ENCODE results near the gene ATP2C2. TPM values are rescaled to one million over a fixed set of nuclear protein-coding genes. Genes with fewer than 3 reads are reported as not detected.
A peak's percentile ranks its signal among the peaks of the same experiment; 100 is the strongest.

ATP2C2 gene
- total and polyA plus RNA-seq, 2 of the 8 experiments (the other 6 are each of a cell fraction or from before 2014, with no cell fraction given): 1.2 to 2.8 TPM

DNA sequence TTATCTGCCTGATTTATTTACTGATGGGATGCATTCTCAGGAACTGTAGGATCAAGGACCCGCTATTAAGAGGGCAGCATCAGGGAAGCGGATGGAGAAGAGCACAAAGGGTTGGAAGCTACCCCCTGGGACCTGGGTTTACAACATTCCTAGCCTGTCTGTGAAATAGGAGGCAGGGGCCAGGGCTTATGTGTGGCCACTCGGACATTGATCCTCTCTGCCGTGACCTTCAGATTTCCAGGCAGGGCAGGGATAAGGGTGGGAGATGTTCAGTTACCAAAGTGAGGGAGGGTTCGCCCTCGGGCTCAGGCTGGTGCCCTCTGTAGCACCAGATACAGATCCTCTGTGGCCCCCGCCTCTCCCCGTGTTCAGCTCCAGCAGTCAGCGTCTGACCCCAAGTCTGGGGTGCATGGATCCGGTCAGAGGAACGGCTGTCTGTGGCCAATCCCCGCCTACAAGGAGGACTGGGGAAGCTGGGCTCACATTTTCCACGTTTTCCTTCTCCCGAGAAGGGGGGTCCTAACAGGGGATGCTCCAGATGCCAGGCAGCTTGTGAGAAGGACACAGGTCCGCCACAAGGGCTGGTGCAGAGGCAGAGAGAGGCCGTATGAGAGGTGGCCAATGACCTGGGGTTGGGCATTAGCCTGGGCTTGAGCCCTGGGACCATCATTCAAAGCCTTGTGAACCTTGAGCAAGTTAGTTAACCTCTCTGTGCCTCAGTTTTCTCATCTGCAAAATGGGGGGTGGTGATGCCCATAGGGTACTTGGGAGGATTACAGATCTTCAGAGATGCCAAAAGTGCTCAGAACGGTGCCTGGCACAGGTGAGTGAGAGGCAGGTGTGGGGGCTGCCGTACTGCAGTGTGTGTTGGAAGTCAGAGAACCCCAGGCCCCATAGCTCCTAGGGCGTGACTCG, 48.3 kb downstream of the ATP2C2 start:
- no peaks in the 10 kb centered on the region for H3K9me3 ChIP-seq (ENCODE audit: insufficient read depth in 2 of 2, low read depth in 1 of 2, low read length in 1 of 2)
- H2BK15ac ChIP-seq (ENCODE audit: low read length): no peak overlapping the region
- no peak overlapping the region for H2BK5ac ChIP-seq (ENCODE audit: low read depth, low read length)
- no peak overlapping the region for H4K8ac ChIP-seq (ENCODE audit: extremely low read depth, insufficient read depth, low read length)
- no peak overlapping the region for H3K4ac ChIP-seq (replicated peaks; ENCODE audit: insufficient read length, low read depth, low read length)
- 87% methylated on average over 20 of the region's 20 CpGs; no CpG with 5 or more reads in 1 of the 2 experiments for WGBS, 2 experiments (ENCODE audit: extremely low coverage in 1 of 2, insufficient coverage in 1 of 2, insufficient read length in 1 of 2, insufficient replicate concordance in 2 of 2, low coverage in 1 of 2, low lambda C conversion rate in 2 of 2, missing lambda C conversion rate in 1 of 2)
- H3K23ac ChIP-seq (ENCODE audit: insufficient read length): no peak overlapping the region
- H3K4me2 ChIP-seq (ENCODE audit: insufficient read depth in 1 of 2, low read depth in 2 of 2, low read length in 2 of 2): no peak overlapping the region
- ChIA-PET POLR2A (ENCODE audit: partially characterized antibody) (interaction anchor here (0.6 kb wide), 1 partner anchor 88 kb away, joined by 4 read pairs; no protein-coding TSS in a partner anchor), CTCF (ENCODE audit: partially characterized antibody) (interaction anchor here (0.6 to 1.3 kb wide), 7 partner anchors 11 to 90 kb away, joined by 3 to 4 read pairs (median 3); no protein-coding TSS in a partner anchor)
- H3K18ac ChIP-seq (ENCODE audit: extremely low read depth, low read length): no peak overlapping the region; the same call in 1 of the 2 replicates
- no peak for FAIRE-seq
- no peak overlapping the region for H3K27ac ChIP-seq (ENCODE audit: low read depth, low read length)
- no peaks in the 10 kb centered on the region for H3K27me3 ChIP-seq (replicated peaks in 1 of 4; ENCODE audit: control insufficient read depth in 3 of 4, extremely low read depth in 1 of 4, insufficient read depth in 3 of 4, low read length in 3 of 4)
- no peak overlapping the region for H2AK5ac ChIP-seq (ENCODE audit: low read depth, low read length)
- H4K91ac ChIP-seq (replicated peaks; ENCODE audit: insufficient read length, low read length): no peak overlapping the region
- 0 out of 2 replicates have a peak, but pooled peaks have one; percentile 16 for TF ChIP-seq KDM1A (IDR thresholded peaks at IDR 0.05; ENCODE audit: borderline replicate concordance, low read length)
- TF ChIP-seq TAF1 (IDR thresholded peaks at IDR 0.05; ENCODE audit: low read depth, low read length): no peak
- 0 out of 7 replicates have a peak overlapping the region, but pooled peaks of 1 of the 4 experiments have one; percentile 11 for H3K9ac ChIP-seq (replicated peaks in 1 of 4; ENCODE audit: extremely low read depth in 1 of 4, low read depth in 3 of 4, low read length in 3 of 4)
- H3K4me1 ChIP-seq (replicated peaks in 1 of 4; ENCODE audit: control insufficient read depth in 3 of 4, insufficient read depth in 4 of 4, low read length in 3 of 4): no peaks in the 10 kb centered on the region; a peak in 2 of 7 replicates
- H3K79me1 ChIP-seq (ENCODE audit: low read depth, low read length): no peaks in the 10 kb centered on the region
- H3K79me2 ChIP-seq (ENCODE audit: control insufficient read depth in 1 of 2, insufficient read depth in 2 of 2, low read length in 2 of 2): no peaks in the 10 kb centered on the region
- H2BK20ac ChIP-seq (ENCODE audit: low read length): no peak overlapping the region
- no peak overlapping the region for H3K14ac ChIP-seq (ENCODE audit: insufficient read length)
- no peaks in the 10 kb centered on the region for H4K20me1 ChIP-seq (replicated peaks in 1 of 2; ENCODE audit: control insufficient read depth in 1 of 2, insufficient read depth in 2 of 2, low read length in 2 of 2)
- H2AFZ ChIP-seq (ENCODE audit: low read length): no peak overlapping the region
- H3K36me3 ChIP-seq (ENCODE audit: control insufficient read depth in 2 of 4, insufficient read depth in 4 of 4, low read length in 3 of 4): no peaks in the 10 kb centered on the region
- DNase-seq (ENCODE audit: low read depth in 1 of 2, low spot score in 2 of 2): no peak
- H2BK12ac ChIP-seq (ENCODE audit: low read depth, low read length): no peak overlapping the region
- H3K4me3 ChIP-seq (ENCODE audit: extremely low read depth in 1 of 4, insufficient read depth in 2 of 4, low read depth in 3 of 4, low read length in 4 of 4): no peak overlapping the region
- no peak overlapping the region for H3K56ac ChIP-seq (replicated peaks; ENCODE audit: insufficient read length, low read depth, low read length)
- no peak overlapping the region for H4K5ac ChIP-seq (ENCODE audit: insufficient read length, low read depth, low read length)
- no peak overlapping the region for H2BK120ac ChIP-seq (replicated peaks; ENCODE audit: low read depth, low read length)
- peaks cover 3% of the 10 kb centered on the region; the same call in 1 of the 2 replicates for H3K23me2 ChIP-seq (ENCODE audit: low read depth, low read length)

All from H1 (cell line).